NCI-H2196 (cell line): ENCODE measurements around the gene EBLN2.
"Not testable (repeated sequence)": the region's sequence is repeated elsewhere in the genome, so short reads cannot be mapped to it uniquely, and the experiment has no call there.

Experiments used
- DNase-seq: peaks from one replicate; lab custom pipeline; 2025; ENCODE audit not compliant: unreplicated experiment; lab: John Stamatoyannopoulos, UW

The EBLN2 gene

GRCh38 chr3:73060302-73060723 lies 1.1 kb upstream of the EBLN2 start:
- DNase-seq: no peak

GRCh38 chr3:73066243-73066642 lies 4.8 kb downstream of the EBLN2 start:
- not testable (repeated sequence) for DNase-seq

GRCh38 chr3:73068419-73068818 lies 7.0 kb downstream of the EBLN2 start:
- no peak for DNase-seq

GRCh38 chr3:73069187-73069586 lies 7.7 kb downstream of the EBLN2 start:
- DNase-seq: no peak

- DNase-seq: no peak
Measured at GRCh38 chr3:73069775-73070444, 8.5 kb downstream of the EBLN2 start.

- DNase-seq: no peak
Measured at GRCh38 chr3:73070675-73071575, 9.5 kb downstream of the EBLN2 start.

GRCh38 chr3:73071952-73072351 lies 10.5 kb downstream of the EBLN2 start:
- DNase-seq: no peak

- DNase-seq: no peak
Measured at GRCh38 chr3:73072634-73073033, 11.2 kb downstream of the EBLN2 start.

- DNase-seq: no peak
Measured at GRCh38 chr3:73073091-73073707, 11.7 kb downstream of the EBLN2 start.

GRCh38 chr3:73074781-73075180 lies 13.3 kb downstream of the EBLN2 start:
- DNase-seq: no peak

GRCh38 chr3:73080216-73080966 lies 18.9 kb downstream of the EBLN2 start:
- DNase-seq: no peak

- DNase-seq: no peak
Measured at GRCh38 chr3:73081140-73081539, 19.7 kb downstream of the EBLN2 start.

GRCh38 chr3:73084170-73084569 lies 22.7 kb downstream of the EBLN2 start:
- DNase-seq: no peak

GRCh38 chr3:73086071-73086494 lies 24.6 kb downstream of the EBLN2 start:
- DNase-seq: peak; percentile 37

GRCh38 chr3:73094129-73094528 lies 32.7 kb downstream of the EBLN2 start:
- DNase-seq: no peak

- DNase-seq: no peak
Measured at GRCh38 chr3:73094951-73095350, 33.5 kb downstream of the EBLN2 start.

GRCh38 chr3:73096169-73096568 lies 34.7 kb downstream of the EBLN2 start:
- DNase-seq: no peak

GRCh38 chr3:73098026-73098425 lies 36.6 kb downstream of the EBLN2 start:
- DNase-seq: no peak

- DNase-seq: no peak
Measured at GRCh38 chr3:73098873-73099272, 37.4 kb downstream of the EBLN2 start.

GRCh38 chr3:73100741-73101559 lies 39.5 kb downstream of the EBLN2 start:
- DNase-seq: peak; percentile 79
